ENCODE results near the gene CARD10.
"Not testable (repeated sequence)": the region's sequence is repeated elsewhere in the genome, so short reads cannot be mapped to it uniquely, and the experiment has no call there.

CARD10 gene

GRCh38 chr22:37556710-37557109 is 37.5 kb upstream of the CARD10 start:
- DNase-seq (ENCODE audit: low spot score), result no peak

GRCh38 chr22:37555029-37555428 is 35.8 kb upstream of the CARD10 start:
- no peak for DNase-seq (ENCODE audit: low spot score)

- no peak for DNase-seq (ENCODE audit: low spot score)
These were observed 34.5 kb upstream of the CARD10 start for GRCh38 chr22:37553725-37554124.

- no peak for DNase-seq (ENCODE audit: low spot score)
These were observed 33.4 kb upstream of the CARD10 start for GRCh38 chr22:37552524-37553163.

GRCh38 chr22:37551981-37552380 is 32.8 kb upstream of the CARD10 start:
- DNase-seq (ENCODE audit: low spot score), result no peak

- DNase-seq (ENCODE audit: low spot score), result not testable (repeated sequence)
These were observed 31.7 kb upstream of the CARD10 start for GRCh38 chr22:37550921-37551320.

- peak; percentile 68 for DNase-seq (ENCODE audit: low spot score)
These were observed 30.5 kb upstream of the CARD10 start for GRCh38 chr22:37549704-37550059.

GRCh38 chr22:37547251-37547741 is 28.1 kb upstream of the CARD10 start:
- DNase-seq (ENCODE audit: low spot score), result no peak

GRCh38 chr22:37546437-37547250 is 27.4 kb upstream of the CARD10 start:
- DNase-seq (ENCODE audit: low spot score), result peak; percentile 53

GRCh38 chr22:37545703-37546436 is 26.7 kb upstream of the CARD10 start:
- DNase-seq (ENCODE audit: low spot score), result peak; percentile 94

GRCh38 chr22:37544955-37545702 is 25.9 kb upstream of the CARD10 start:
- DNase-seq (ENCODE audit: low spot score), result peak; percentile 68

GRCh38 chr22:37542959-37543358 is 23.7 kb upstream of the CARD10 start:
- no peak for DNase-seq (ENCODE audit: low spot score)

- not testable (repeated sequence) for DNase-seq (ENCODE audit: low spot score)
These were observed 23.2 kb upstream of the CARD10 start for GRCh38 chr22:37542416-37542815.

GRCh38 chr22:37539790-37540189 is 20.6 kb upstream of the CARD10 start:
- DNase-seq (ENCODE audit: low spot score), result not testable (repeated sequence)

- peak; percentile 92 for DNase-seq (ENCODE audit: low spot score)
These were observed 19.6 kb upstream of the CARD10 start for GRCh38 chr22:37538590-37539357.

GRCh38 chr22:37535159-37535558 is 15.9 kb upstream of the CARD10 start:
- no peak for DNase-seq (ENCODE audit: low spot score)

GRCh38 chr22:37534445-37534844 is 15.2 kb upstream of the CARD10 start:
- no peak for DNase-seq (ENCODE audit: low spot score)

GRCh38 chr22:37533995-37534394 is 14.8 kb upstream of the CARD10 start:
- DNase-seq (ENCODE audit: low spot score), result no peak

GRCh38 chr22:37529652-37530345 is 10.6 kb upstream of the CARD10 start:
- no peak for DNase-seq (ENCODE audit: low spot score)

GRCh38 chr22:37527952-37528351 is 8.7 kb upstream of the CARD10 start:
- not testable (repeated sequence) for DNase-seq (ENCODE audit: low spot score)

Data from AG08396 (cell line).